GM11168 (cell line): ENCODE results near the gene MVB12B.

Experiments used
- in situ Hi-C: fragments of 300-500 bp; cut with MboI; formaldehyde crosslinking; loops from one replicate; pipeline ENCODE4 v1.12.0; 2022; ENCODE audit warnings: low sequenced_read_pairs; ENCODE audit not compliant: unreplicated experiment

Gene MVB12B

DNA sequence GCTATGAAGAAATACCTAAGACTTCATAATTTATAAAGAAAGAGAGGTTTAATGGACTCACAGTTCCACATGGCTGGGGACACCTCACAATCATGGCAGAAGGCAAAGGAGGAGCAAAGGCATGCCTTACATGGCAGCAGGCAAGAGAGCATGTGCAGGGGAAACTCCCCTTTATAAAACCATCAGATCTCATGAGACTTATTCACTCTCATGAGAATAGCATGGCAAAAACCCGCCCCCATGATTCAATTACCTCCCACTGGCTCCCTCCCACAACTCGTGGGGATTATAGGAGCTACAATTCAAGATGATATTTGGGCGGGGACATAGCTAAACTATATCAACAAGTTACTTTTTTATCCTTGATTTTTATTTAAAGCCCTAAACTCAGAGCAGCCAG, 150.8 kb downstream of the MVB12B start:
- in situ Hi-C loops: loop anchor here (5.0 to 25.0 kb wide), 2 partner anchors 175 to 1065 kb away; no protein-coding TSS in a partner anchor

DNA sequence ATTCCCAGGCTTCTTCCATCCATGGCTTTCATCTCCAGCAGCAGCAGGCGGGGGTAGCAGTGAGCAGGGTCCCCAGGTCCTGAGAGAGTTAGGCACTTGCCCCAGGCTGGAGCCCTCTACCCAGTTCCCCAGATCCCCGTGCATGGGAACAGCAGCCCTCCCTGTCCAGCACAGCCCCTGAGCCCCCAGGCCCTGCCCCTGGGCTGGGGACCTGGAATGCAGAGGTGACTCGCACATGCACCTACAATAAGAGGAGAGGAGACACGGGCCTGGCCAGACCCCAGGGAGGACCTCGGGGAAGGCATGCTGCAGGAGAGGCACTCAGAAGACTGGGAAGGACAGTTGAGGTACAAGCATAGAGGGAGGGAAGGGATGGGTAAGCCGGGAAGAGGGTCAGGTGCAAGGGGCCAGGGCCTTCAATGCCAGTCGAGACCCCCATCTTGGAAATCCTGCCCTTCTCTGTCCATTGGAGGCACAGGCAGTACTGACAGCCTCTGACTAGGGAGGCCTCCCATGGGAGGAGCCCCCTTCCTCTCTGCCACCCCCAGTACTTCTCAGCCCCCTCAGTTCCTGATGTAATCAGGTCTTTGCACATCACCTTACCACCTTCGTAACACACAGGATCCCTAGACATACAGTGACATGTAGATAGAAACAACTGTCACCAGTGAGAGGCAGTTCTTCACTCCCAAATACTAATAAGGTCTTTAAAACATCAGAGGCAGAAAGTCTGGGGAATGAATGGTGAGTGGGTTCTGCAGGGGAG, 151.8 kb downstream of the MVB12B start:
- in situ Hi-C loops: loop anchor here (5.0 to 25.0 kb wide), 2 partner anchors 176 to 1066 kb away; no protein-coding TSS in a partner anchor

DNA sequence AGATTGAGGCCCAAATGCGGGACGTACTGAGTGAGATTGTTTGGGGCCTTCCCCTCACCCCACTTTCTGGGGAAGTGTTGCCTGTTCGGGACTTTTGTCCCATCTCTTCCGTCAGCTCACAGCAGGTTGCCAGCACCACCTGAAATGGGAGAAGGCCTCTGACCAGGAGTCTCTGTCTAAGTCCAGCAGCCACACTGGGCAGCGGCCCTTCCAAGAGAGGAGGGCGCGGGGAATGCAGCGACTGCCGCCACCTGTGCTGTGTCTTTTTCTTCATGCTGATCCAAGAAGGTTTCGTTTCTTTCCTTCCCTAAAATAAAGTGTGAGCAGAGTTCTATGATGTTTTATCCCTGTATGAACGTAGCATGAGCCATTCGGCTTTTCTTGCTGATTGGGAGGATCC, 152.9 kb downstream of the MVB12B start:
- in situ Hi-C loops: loop anchor here (5.0 to 25.0 kb wide), 2 partner anchors 177 to 1067 kb away; no protein-coding TSS in a partner anchor

DNA sequence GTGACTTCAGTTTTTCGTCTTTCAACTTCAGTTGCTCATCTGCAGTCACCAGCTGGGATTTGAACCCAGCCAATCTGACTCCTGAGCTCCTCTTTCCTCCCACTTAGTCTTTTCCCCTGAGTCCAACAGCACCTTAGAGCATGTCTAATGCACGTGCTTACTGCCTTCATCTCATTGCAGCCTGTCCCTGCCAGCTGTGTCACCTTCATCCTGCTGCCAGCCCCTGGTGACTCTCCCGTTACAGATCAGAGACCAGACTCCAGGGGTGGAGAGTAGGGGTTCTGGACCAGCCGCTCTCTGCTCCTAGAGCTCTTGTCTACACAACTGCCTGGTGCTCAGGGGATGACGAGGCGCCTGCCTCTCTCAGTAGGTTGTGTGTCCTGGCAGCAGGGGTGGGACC, 154.2 kb downstream of the MVB12B start:
- in situ Hi-C loops: loop anchor here (25.0 kb wide), 1 partner anchor 1069 kb away; no protein-coding TSS in a partner anchor

DNA sequence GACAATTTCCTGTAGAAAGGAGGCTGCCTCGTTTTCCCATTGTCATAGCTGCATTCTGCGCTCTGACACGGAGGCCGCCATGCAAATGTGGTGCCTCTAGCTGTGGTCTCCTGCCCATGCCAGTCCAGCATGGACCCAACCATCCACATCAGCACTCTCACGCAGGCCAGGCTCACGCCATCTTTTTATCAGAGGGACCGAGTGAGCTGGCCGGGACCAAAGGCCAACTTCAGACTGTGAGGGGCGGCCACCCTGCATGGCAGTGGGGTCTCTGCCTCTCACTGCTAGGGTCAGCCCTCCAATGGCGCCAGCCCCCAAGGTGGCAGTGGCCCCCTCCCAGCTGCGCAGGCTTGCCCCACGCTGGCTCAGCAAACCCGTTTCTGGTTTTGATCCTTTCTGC, 155.2 kb downstream of the MVB12B start:
- in situ Hi-C loops: loop anchor here (25.0 kb wide), 1 partner anchor 1070 kb away; no protein-coding TSS in a partner anchor

DNA sequence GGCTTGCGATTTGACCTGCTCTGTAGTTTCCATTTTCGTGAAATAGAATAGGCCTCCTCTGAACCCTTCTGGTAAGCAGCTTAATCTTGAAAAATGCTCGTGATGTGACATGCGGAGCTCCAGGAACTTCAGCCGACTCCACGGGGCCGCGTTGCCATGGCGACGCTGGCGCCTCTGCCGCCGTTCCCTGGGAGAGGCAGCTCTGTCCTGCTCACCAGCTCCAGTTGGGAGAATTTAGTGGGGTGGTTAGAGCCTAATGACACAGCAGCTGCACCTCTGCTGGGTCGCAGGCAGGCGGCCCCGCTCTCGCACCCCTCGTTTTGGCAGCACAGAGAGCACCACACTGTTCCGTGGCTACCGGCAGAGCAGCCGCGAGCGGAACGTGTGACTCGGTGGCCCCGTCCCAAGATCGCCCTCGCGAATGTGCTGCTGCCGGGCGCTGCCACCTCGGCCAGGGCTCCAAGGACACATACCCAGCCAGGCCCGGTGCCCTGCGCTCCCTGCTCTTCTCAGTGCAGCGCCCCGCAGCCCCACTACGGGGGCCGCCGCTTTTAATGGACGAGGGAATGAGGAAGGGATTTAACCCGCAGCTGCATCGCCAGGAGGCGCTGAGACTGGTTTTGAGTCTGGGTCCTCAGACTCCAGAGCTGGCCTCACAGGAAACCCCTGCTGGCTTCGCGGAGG, 155.9 kb downstream of the MVB12B start:
- in situ Hi-C loops: loop anchor here (25.0 kb wide), 1 partner anchor 1070 kb away; no protein-coding TSS in a partner anchor

DNA sequence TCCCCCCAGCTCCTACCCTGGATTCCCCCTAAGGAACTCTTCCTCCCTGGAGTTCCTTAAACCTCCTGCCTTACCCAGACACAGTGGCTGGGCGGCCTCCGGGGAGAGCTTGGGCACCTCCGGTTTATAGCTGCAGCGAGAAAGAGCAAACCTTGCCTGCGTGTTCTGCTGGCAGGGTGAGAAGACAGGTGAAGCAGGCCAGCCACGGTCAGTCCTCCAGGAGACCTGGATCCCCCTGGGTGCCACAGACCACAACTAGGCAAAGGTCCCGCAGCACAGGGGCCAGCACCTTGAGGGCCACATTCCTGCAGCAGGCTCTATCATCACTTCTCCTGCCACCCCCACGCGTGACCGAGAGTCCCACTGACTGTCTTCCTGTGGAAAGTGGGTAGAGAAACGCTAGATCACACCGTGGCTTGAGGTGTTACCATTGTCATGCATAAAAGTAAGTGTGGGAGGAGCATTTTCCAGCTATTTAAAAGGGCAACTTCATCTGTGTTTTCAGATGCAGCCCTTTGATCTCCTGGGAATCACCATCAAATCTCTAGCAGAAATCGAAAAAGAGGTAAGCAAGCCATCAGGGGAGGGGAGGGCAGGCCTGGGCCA, 156.9 kb downstream of the MVB12B start:
- in situ Hi-C loops: loop anchor here (25.0 kb wide), 1 partner anchor 1071 kb away; no protein-coding TSS in a partner anchor

DNA sequence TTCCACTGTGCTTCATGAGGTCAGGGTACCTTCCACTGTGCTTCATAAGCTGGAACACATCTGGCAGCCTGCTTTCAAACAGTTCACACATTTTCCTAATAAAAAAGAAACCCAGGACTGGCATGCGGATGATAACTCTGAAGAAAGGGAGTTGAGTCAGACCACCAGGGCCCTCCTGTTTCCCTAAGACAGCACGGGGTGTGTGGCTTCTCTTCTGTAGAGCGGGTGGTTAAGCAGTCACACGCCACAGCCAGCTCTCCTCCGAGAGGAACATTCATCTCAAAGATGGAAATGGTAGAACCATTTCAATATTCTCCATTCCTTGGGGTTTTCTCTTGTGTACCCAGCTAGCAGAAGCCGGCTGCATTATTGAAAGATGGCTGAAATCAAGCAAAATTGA, 159.0 kb downstream of the MVB12B start:
- in situ Hi-C loops: loop anchor here (25.0 kb wide), 1 partner anchor 1073 kb away; no protein-coding TSS in a partner anchor

DNA sequence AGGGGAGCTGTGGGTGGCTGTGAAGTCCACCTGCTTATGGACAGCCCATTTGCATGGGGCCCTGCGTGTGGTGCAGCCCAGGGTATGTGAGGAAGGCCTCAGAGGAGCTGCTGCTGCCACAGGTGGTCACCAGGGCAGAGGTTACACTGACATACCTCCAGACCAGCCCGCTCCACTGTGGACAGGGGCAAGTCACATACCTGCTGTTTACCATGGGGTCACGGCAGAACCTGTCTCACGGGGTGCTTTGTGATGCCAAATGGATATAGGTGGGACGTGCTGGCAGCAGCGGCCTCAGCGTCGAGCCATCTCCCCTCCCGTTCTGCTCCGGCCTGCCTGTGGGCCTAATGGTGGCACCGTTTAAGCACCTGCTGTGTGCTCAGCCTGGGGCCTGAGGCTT, 159.6 kb downstream of the MVB12B start:
- in situ Hi-C loops: loop anchor here (25.0 kb wide), 1 partner anchor 1074 kb away; no protein-coding TSS in a partner anchor

DNA sequence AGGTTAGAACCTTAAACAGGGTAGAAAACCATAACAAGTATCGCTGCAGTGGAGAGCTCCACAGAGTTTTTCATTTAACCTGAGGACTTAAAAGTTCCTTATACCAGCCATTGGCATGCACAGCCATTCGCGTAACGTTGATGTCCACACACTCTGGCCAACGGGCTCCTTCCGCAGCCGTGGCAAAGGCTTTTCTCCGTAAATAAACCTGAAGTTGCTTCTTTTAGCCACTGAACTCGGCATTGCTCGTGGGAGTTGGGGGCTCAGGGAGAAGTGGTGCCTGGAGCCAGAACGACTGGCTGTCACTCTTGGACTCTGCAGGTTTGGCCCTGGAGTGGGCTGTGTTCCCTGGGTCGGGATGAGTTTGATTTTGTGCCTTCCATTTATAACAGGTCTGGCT, 161.2 kb downstream of the MVB12B start:
- in situ Hi-C loops: loop anchor here (25.0 kb wide), 1 partner anchor 1076 kb away; no protein-coding TSS in a partner anchor

DNA sequence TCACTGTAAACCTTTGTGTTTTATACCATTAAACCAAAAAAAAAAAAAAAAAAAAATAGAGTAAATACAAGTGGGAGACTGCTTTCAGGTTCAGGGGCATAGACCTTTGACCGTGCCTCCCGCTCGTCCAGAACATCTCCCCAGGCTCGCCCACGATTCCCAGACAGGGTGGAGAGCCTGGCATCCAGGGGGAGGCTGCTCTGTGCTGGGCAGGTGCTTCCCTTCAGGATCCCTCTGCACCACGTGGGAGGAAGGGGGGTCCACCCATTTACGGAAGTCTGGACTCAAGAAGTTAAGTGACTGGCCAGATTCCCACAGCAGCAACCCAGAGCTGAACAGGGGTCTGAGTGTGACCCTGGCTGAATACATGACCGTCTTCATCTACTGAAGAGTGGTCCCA, 161.7 kb downstream of the MVB12B start:
- in situ Hi-C loops: loop anchor here (25.0 kb wide), 1 partner anchor 1076 kb away; no protein-coding TSS in a partner anchor

DNA sequence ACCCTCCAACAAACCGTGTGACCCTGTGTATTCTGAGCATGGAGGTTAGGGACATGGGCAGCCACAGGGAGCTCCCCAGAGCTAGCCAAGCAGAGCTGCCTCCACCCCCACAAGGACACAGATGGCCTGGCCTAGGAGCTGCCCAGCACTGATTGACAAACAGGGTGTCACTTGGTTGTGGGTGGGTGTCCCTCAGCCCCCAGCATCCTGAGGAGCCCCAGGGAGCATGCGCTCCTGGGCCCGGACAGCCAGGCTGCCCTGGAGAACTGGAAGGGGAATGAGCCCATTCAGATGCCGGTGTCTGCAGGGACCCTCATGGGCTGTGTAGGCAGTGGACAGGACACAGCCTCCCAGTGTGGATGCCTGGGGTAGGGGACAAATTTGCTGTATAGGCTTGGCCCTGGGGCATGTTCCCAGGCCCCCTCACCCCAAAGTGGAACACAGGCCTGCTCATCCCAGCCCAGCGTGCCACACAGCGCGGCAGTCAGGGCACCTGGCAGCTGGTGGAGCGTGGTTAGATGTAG, 162.3 kb downstream of the MVB12B start:
- in situ Hi-C loops: loop anchor here (25.0 kb wide), 1 partner anchor 1077 kb away; no protein-coding TSS in a partner anchor

DNA sequence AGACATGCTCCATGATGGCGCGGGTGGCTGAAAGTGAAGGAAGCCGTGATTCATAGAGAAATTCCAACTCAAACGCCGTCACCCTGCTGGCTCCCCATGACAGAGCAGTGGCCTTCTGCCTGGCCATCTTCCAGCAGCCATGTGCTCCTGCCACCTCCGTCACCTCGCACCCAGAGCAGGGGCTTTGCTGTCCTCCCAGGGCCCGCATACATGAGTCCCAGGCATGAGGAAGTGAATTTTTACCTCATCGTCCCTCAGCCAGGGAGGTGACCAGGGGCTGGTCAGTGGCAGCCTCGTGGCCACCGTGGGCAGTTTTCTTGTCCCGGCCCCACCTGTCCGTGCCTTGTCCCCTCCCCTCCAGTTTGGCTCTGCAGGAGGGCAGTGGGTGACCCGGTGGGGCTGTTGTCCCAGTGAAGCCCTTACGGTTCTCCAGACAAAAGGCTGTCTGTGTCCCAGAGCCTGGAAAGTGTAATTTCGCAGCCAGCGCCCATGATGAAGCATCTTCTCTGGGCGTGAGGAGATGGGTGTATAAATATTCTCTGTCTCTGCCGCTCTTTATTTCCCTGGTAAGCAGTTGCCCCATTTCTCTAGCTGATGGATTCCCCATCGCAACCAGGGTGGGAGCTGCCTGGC, 163.1 kb downstream of the MVB12B start:
- in situ Hi-C loops: loop anchor here (25.0 kb wide), 1 partner anchor 1077 kb away; no protein-coding TSS in a partner anchor

DNA sequence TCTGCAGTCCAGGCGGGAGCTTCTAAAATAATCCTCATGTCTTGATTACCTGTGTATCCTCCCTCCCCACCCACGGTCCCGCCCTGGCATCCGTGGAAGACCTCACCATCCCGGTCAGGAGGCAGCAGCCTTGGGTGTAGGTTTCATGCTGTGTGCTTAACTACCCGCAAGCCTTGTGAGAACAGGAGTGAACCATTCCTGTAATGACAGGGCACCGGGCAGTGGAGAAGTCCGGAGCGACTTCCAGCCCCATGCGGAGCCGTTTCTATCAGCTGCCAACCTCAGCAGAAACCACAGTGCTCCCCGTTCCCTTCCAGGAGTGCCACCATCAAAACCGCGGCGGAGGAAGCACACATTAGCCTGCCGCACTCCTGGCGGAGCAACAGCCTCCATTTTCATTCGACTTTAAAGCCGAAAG, 163.6 kb downstream of the MVB12B start:
- in situ Hi-C loops: loop anchor here (25.0 kb wide), 1 partner anchor 1078 kb away; no protein-coding TSS in a partner anchor

DNA sequence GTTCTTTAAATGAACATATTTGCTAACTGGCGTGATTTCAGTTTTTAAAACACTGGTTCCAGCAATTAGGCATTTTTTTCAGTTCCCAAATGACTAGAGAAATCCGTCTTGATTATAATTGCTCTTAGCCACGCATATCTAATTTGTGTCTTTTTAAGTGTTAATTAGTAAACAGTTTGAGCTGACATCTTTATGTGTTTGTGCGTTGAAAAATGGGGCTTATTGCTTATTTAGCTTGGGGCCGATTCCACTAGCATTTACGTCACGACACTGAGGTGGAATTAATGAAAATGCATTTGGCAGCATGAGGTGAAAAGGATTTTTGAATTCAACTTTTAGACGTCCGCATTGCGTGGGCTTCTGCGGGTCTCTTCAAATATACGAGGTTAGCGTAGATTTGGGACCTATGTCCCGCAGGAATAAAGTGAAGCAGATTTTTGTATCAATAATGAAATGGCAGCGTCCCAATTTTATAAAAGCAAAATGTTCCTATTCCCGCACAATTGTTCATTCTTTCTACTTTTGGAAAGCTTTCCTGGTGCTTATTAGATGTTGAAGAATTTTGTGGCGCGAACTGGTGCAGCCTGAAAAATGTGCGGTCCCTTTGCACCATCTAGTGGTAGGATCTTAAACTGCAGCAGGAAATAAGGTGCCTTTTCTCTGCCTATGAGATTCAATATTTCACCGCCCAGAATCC, 164.4 kb downstream of the MVB12B start:
- in situ Hi-C loops: loop anchor here (25.0 kb wide), 1 partner anchor 1079 kb away; no protein-coding TSS in a partner anchor

DNA sequence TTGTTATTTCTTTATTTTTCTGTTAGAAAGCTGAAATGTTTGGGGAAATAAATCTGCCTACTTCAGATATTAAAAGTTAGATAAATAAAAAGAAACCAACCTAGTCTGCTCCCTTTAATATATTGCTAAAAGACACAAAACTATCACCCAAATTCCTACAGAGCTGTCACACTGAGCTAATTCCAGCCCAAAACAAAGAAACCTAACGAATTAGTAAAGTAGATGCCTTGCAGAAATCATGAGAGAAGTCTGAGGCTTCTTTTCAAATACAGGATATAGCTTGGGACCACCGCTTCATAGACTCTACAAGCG, 164.9 kb downstream of the MVB12B start:
- in situ Hi-C loops: loop anchor here (25.0 kb wide), 1 partner anchor 1079 kb away; no protein-coding TSS in a partner anchor

DNA sequence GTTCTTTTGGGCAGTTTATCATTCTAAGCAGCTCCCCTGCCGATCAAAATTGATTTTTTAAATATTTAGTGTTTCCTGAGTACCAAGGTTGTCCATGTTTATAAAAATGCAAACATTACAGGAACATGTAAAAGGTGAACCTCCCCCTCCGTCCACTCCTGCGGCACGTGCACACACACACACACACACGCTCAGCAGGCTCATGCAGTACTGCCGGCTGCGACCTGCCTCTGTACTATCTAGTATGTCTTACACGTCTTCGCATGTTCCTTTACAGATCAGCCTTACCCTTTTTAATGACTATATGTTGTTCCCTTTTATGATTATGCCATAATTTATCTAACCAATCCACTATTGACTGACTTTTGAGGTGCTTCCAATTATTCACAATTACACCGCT, 165.3 kb downstream of the MVB12B start:
- in situ Hi-C loops: loop anchor here (25.0 kb wide), 1 partner anchor 1080 kb away; no protein-coding TSS in a partner anchor

DNA sequence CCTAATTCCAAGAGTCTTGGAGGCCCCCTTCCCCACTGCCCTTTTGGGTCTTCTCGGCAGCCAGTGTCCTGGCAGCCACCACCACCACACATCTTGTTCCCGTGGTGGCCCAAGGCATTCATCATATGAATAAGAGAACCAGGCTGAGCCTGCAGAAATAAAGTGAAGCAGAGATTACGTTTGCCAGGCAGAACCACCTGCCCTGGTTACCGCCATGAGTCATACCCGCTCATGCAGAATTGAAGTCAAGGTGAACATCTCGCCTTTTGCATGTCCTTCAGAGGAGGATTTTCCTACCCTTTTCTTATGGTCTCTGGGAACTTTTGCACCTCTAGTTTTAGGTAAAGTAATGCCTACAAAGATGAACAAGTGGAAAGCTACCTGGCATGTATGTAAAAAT, 167.6 kb downstream of the MVB12B start:
- in situ Hi-C loops: loop anchor here (25.0 kb wide), 1 partner anchor 1082 kb away; no protein-coding TSS in a partner anchor

DNA sequence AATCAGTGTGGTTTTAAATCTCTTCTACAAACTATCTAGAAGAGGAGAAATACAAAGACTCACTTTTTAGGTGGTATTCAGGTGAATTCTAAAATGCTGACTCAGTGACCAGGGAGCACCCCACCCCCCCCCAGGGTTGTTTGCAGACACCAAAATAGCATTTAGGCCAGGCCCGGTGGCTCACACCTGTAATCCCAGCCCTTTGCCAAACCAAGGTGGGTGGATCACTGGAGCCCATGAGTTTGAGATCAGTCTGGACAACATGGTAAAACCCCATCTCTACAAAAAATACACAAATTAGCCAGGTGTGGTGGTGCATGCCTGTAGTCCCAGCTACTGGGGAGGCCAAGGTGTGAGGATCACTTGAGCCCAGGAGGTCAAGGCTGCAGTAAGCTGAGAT, 168.1 kb downstream of the MVB12B start:
- in situ Hi-C loops: loop anchor here (25.0 kb wide), 1 partner anchor 1082 kb away; no protein-coding TSS in a partner anchor
